Right cardiac atrium (tissue), 5 donors: ENCODE measurements around the gene SPATA22. TPM values are rescaled to one million over a fixed set of nuclear protein-coding genes. Genes with fewer than 3 reads are reported as not detected.
"Not testable (repeated sequence)": the region's sequence is repeated elsewhere in the genome, so short reads cannot be mapped to it uniquely, and the experiment has no call there.

Experiments used
- ATAC-seq, 2 donors: fragments of 200-7000 bp; cut with Tn5 transposase; one replicate each; pipeline versions ENCODE4 v1.8.0 to v1.9.1; 2020; ENCODE audit warnings: moderate library complexity in 2 of 2, mild to moderate bottlenecking in 1 of 2
- DNase-seq, 3 donors: peaks; one replicate each; pipeline ENCODE4 v3.0.0-alpha.2; 2020
- H3K27ac ChIP-seq: one replicate; pipeline ENCODE4 v1.5.1; 2013; ENCODE audit warnings: mild to moderate bottlenecking, low read length, control low read depth, moderate library complexity
- H3K27me3 ChIP-seq: one replicate; pipeline ENCODE4 v1.6.1; 2013; ENCODE audit not compliant: control insufficient read depth, insufficient read depth
- H3K4me1 ChIP-seq: one replicate; pipeline ENCODE4 v1.6.1; 2013; ENCODE audit warnings: low read length; ENCODE audit not compliant: control insufficient read depth, insufficient read depth
- H3K4me3 ChIP-seq: one replicate; pipeline ENCODE4 v1.5.1; 2013; ENCODE audit warnings: low read length, control low read depth
- H3K9me3 ChIP-seq: one replicate; pipeline ENCODE4 v1.6.1; 2013; ENCODE audit warnings: low read length; ENCODE audit not compliant: control insufficient read depth
- WGBS: extraction: QIAGEN DNeasy Blood & Tissue Kit; methylation state at CpG from one replicate; pipeline ENCODE4 v1.1.7; 2013; 5-methylcytosine and 5-hydroxymethylcytosine counted together
- intact Hi-C, 4 donors: fragments of 100-400 bp; cut with DNase I; formaldehyde crosslinking; loops; one replicate each; pipeline versions ENCODE4 v1.11.0 to v1.14.0; 2022 to 2023
- polyA plus RNA-seq: library from polyadenylated mRNA; stranded (reverse); fragments of 200-250 nt; gene quantifications from one replicate; pipeline ENCODE4 v1.2.3, GENCODE V29; 2013
- total RNA-seq, 4 donors: library from RNA; stranded (reverse); fragmentation: NEBNext Ultra II Directional; extraction: Animal tissue kit (Norgen Biotek cat#: 25700); gene quantifications; one replicate each; pipeline ENCODE4 v1.2.1, GENCODE V29; 2021
- donor health status: healthy with polysubstance abuse.
- donor health status: DM: no; HTN: yes; CAD: no.
- donor health status: DM: no; HTN: no; CAD: no.
- donor health status: DM: no; HTN: yes; CAD: no; lungs with severe emphysema.
- donor health status: DM: yes; HTN: yes; CAD: no.

SPATA22 gene
- total and polyA plus RNA-seq, 5 donors, result 0.45 to 1.6 (median 1.5) TPM; not detected in 2

DNA sequence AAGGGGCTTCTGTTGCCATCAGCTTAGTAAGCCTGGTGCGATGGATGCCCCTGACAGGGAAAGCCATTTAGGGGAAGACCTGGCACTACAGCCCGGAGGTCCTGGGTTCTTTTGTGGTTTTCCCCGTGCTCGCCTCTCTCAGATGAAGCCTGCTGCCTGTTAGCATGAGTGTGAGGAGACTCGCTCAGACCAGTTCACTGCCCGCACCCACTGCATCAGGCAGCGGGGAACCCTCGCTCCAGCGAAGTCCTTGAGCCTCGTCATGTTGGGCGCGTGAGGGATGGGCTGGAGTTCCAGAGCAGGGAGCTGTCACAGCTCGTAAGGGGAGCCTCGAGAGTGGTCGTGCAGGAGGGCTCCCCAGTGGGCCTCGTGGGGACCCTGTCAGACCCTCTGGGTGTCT, 59.4 kb downstream of the SPATA22 start:
- DNase-seq, H3K9me3 ChIP-seq, H3K27me3 ChIP-seq, ATAC-seq, H3K4me3 ChIP-seq, H3K4me1 ChIP-seq, intact Hi-C loops, H3K27ac ChIP-seq: not testable (repeated sequence)
- WGBS, result 78% methylated on average over 5 of the region's 16 CpGs

- DNase-seq (no peak), ATAC-seq (no peak)
- Histone ChIP-seq H3K4me1 (no peaks in the 10 kb centered on the region), H3K9me3 (no peaks in the 10 kb centered on the region), H3K4me3 (no peak within 1 kb of the TSS), H3K27me3 (no peaks in the 10 kb centered on the region), H3K27ac (no peak within 1 kb of the TSS)
- intact Hi-C loops, result no loop called here
- 75% methylated on average over 3 of the region's 3 CpGs for WGBS
These were observed 60.5 kb downstream of the SPATA22 start, which contains the start of gene OR3A3 for GRCh38 chr17:3411070-3411469. Gene OR3A3, plus strand, starts transcription at chr17:3411370.

GRCh38 chr17:3403856-3404255, 67.8 kb downstream of the SPATA22 start:
- H3K4me1 ChIP-seq, H3K4me3 ChIP-seq, H3K27ac ChIP-seq, intact Hi-C loops, H3K27me3 ChIP-seq, ATAC-seq, H3K9me3 ChIP-seq, DNase-seq: not testable (repeated sequence)
- WGBS, result 70% methylated on average over 1 of the region's 1 CpG

DNA sequence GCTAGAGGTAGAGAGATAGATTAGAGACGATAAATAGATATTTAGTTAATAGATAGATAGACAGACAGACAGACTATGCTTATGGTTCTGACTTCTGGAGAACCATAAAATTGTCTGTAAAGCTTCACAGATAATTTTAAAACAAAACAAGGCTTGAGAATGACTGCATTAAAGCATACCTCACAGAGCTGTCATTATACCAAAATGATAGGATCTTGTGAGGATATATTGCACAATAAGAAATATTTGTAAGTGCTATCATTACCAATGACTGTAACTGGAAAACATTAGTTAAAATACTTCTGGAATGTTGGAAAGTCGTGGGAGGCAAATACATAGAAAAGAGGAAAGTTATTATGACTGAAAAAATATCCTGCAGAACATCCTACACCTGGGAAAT, 69.8 kb downstream of the SPATA22 start:
- H3K4me3 ChIP-seq, result no peak overlapping the region
- no peak for ATAC-seq
- intact Hi-C loops, result no loop called here

DNA sequence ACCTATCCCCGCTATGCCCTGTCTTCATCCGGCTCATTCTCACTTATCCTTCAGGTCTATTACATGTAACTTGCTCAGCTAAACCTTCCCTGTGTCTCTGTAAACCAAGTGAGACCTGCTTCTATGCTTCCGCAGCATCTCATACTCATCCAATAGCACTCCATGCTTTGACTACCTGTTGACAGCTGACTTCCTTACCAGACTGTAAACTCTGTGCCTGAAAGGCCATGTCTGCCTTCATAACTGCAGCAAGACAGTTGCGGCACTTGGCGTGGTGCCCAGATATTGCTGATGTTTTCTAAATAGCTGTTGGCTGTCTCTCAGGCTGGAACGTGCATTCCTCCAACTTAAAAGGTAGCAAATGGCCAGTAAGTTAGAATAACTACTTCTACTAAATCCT, 71.6 kb downstream of the SPATA22 start:
- no peak overlapping the region for H3K4me3 ChIP-seq
- no peaks in the 10 kb centered on the region for H3K9me3 ChIP-seq
- intact Hi-C loops, result no loop called here
- no peaks in the 10 kb centered on the region for H3K4me1 ChIP-seq
- no peak overlapping the region for H3K27ac ChIP-seq
- no peaks in the 10 kb centered on the region for H3K27me3 ChIP-seq
- DNase-seq (no peak), ATAC-seq (no peak)
- WGBS, result 44% methylated on average over 6 of the region's 6 CpGs

More for the DNA sequence above, 69.8 kb downstream of the SPATA22 start:
- Histone ChIP-seq H3K9me3 (no peaks in the 10 kb centered on the region), H3K27me3 (no peaks in the 10 kb centered on the region), H3K4me1 (no peaks in the 10 kb centered on the region), H3K27ac (no peak overlapping the region)
- 58% methylated on average over 2 of the region's 2 CpGs for WGBS
- DNase-seq, result no peak

GRCh38 chr17:3398310-3398709, 73.3 kb downstream of the SPATA22 start, which contains the start of gene OR1E1:
Gene OR1E1, minus strand, starts transcription at chr17:3398410. Its CDS starts 0 bp downstream, at chr17:3398410.
- DNase-seq, result no peak
- H3K4me1 ChIP-seq, result no peaks in the 10 kb centered on the region
- intact Hi-C loops, result no loop called here
- WGBS, result 90% methylated on average over 1 of the region's 1 CpG
- H3K27ac ChIP-seq, result no peak within 1 kb of the TSS
- ATAC-seq, result no peak
- H3K9me3 ChIP-seq, result no peaks in the 10 kb centered on the region
- H3K27me3 ChIP-seq, result no peaks in the 10 kb centered on the region
- no peak within 1 kb of the TSS for H3K4me3 ChIP-seq

- intact Hi-C loops, DNase-seq, H3K4me1 ChIP-seq, ATAC-seq, H3K9me3 ChIP-seq, H3K4me3 ChIP-seq, H3K27ac ChIP-seq, H3K27me3 ChIP-seq: not testable (repeated sequence)
- 41% methylated on average over 7 of the region's 7 CpGs for WGBS
These were observed 73.8 kb downstream of the SPATA22 start for GRCh38 chr17:3397801-3398200.

Other genes with a start within 250 kb of the SPATA22 start
- not detected for gene OR3A1, start 173.5 kb downstream of the SPATA22 start, total RNA-seq
- not detected for gene OR3A1, start 173.5 kb downstream of the SPATA22 start, polyA plus RNA-seq
- under 1 TPM in 3 of 4 donors, not detected in 1; 0.56 to 0.83 (median 0.76) TPM for gene OR3A2, start 85.5 kb downstream of the SPATA22 start, total RNA-seq
- 0.05 TPM for gene OR3A2, start 85.5 kb downstream of the SPATA22 start, polyA plus RNA-seq
- not detected for gene OR1E1, start 73.4 kb downstream of the SPATA22 start, total RNA-seq
- gene OR1E1, start 73.4 kb downstream of the SPATA22 start, polyA plus RNA-seq, result not detected
- not detected for gene OR3A3, start 60.4 kb downstream of the SPATA22 start, total RNA-seq
- not detected for gene OR3A3, start 60.4 kb downstream of the SPATA22 start, polyA plus RNA-seq
- not detected for gene OR1E2, start 38.0 kb downstream of the SPATA22 start, total RNA-seq
- gene OR1E2, start 38.0 kb downstream of the SPATA22 start, polyA plus RNA-seq, result not detected
- gene ASPA, start 4.2 kb upstream of the SPATA22 start, total RNA-seq, result 1 to 10 TPM; 1.6 to 5.5 (median 2.5) TPM
- gene ASPA, start 4.2 kb upstream of the SPATA22 start, polyA plus RNA-seq, result 1.6 TPM
- gene TRPV3, start 86.0 kb upstream of the SPATA22 start, total RNA-seq, result 1 to 10 TPM; 2.6 to 3.3 (median 2.8) TPM
- gene TRPV3, start 86.0 kb upstream of the SPATA22 start, polyA plus RNA-seq, result 1.6 TPM
- gene TRPV1, start 137.6 kb upstream of the SPATA22 start, total RNA-seq, result 1 to 10 TPM; 3.5 to 4.6 (median 3.7) TPM
- 3.6 TPM for gene TRPV1, start 137.6 kb upstream of the SPATA22 start, polyA plus RNA-seq
- gene SHPK, start 164.4 kb upstream of the SPATA22 start, total RNA-seq, result 1 to 10 TPM; 4.6 to 5.8 (median 4.9) TPM
- 2.9 TPM for gene SHPK, start 164.4 kb upstream of the SPATA22 start, polyA plus RNA-seq
- 10 to 100 TPM in 1 of 4 donors, 1 to 10 TPM in 3; 7.7 to 10.5 (median 8.4) TPM for gene CTNS, start 164.9 kb upstream of the SPATA22 start, total RNA-seq
- 7.4 TPM for gene CTNS, start 164.9 kb upstream of the SPATA22 start, polyA plus RNA-seq
- 100 to 1,000 TPM; 156 to 184 (median 181) TPM for gene TAX1BP3, start 196.8 kb upstream of the SPATA22 start, total RNA-seq
- gene TAX1BP3, start 196.8 kb upstream of the SPATA22 start, polyA plus RNA-seq, result 248 TPM
- 10 to 100 TPM; 55.2 to 59.7 (median 56.4) TPM for gene EMC6, start 197.0 kb upstream of the SPATA22 start, total RNA-seq
- gene EMC6, start 197.0 kb upstream of the SPATA22 start, polyA plus RNA-seq, result 137 TPM
- gene P2RX5, start 224.3 kb upstream of the SPATA22 start, total RNA-seq, result 10 to 100 TPM in 1 of 4 donors, 1 to 10 TPM in 3; 5.8 to 12.5 (median 8.2) TPM
- 9.1 TPM for gene P2RX5, start 224.3 kb upstream of the SPATA22 start, polyA plus RNA-seq